Measurements from ENCODE around the gene FNIP1.
"Not testable (repeated sequence)": the region's sequence is repeated elsewhere in the genome, so short reads cannot be mapped to it uniquely, and the experiment has no call there.

GRCh38 chr5:131778141-131778540 lies 18.7 kb downstream of the FNIP1 start:
- not testable (repeated sequence) for TF ChIP-seq EZH2phosphoT487 (conservative IDR thresholded peaks at IDR 0.05; ENCODE audit: low read length)
- TF ChIP-seq, protein P1, sequence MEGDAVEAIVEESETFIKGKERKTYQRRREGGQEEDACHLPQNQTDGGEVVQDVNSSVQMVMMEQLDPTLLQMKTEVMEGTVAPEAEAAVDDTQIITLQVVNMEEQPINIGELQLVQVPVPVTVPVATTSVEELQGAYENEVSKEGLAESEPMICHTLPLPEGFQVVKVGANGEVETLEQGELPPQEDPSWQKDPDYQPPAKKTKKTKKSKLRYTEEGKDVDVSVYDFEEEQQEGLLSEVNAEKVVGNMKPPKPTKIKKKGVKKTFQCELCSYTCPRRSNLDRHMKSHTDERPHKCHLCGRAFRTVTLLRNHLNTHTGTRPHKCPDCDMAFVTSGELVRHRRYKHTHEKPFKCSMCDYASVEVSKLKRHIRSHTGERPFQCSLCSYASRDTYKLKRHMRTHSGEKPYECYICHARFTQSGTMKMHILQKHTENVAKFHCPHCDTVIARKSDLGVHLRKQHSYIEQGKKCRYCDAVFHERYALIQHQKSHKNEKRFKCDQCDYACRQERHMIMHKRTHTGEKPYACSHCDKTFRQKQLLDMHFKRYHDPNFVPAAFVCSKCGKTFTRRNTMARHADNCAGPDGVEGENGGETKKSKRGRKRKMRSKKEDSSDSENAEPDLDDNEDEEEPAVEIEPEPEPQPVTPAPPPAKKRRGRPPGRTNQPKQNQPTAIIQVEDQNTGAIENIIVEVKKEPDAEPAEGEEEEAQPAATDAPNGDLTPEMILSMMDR (IDR thresholded peaks at IDR 0.05; ENCODE audit: insufficient read depth, low read length, poor library complexity, severe bottlenecking), result not testable (repeated sequence)

Measured in SU-DHL-6 (cell line).